ENCODE data around the gene LPCAT4. TPM values are rescaled to one million over a fixed set of nuclear protein-coding genes. Genes with fewer than 3 reads are reported as not detected.

LPCAT4 gene
- total RNA-seq, 1 experiment from 2014 or later = 77.1 TPM

GRCh38 chr15:34338347-34338746 lies 28.6 kb downstream of the LPCAT4 start:
- Histone ChIP-seq H3K9me3 (ENCODE audit: control insufficient read depth in 1 of 2, insufficient read depth in 1 of 2, low read depth in 1 of 2, low read length in 2 of 2) (no peaks in the 10 kb centered on the region), H4K20me1 (ENCODE audit: insufficient read depth) (no peaks in the 10 kb centered on the region), H3K4me1 (ENCODE audit: control insufficient read depth in 1 of 2, insufficient read depth in 2 of 2, low read length in 2 of 2) (peaks cover 10 to 32% of the 10 kb centered on the region in 2 experiments; a peak in 3 of 4 replicates), H3K36me3 (ENCODE audit: control insufficient read depth in 1 of 2, insufficient read depth in 2 of 2, low read length in 2 of 2) (peaks cover 20 to 32% of the 10 kb centered on the region in 2 experiments), H3K27ac (ENCODE audit: low read depth, low read length) (peak overlapping the region; percentile 68; the same call in 1 of the 2 replicates), H2AFZ (ENCODE audit: low read depth, low read length, poor library complexity, severe bottlenecking) (no peak overlapping the region), H3K9ac (ENCODE audit: low read length) (peak overlapping the region; percentile 63), H3K4me2 (ENCODE audit: low read length) (peak overlapping the region; percentile 91), H3K27me3 (ENCODE audit: insufficient read depth, low read length) (no peaks in the 10 kb centered on the region), H3K79me2 (ENCODE audit: insufficient read depth, low read length) (peaks cover 41% of the 10 kb centered on the region), H3K4me3 (replicated peaks in 1 of 2; ENCODE audit: low read depth in 1 of 2, low read length in 2 of 2) (peak overlapping the region; percentile 15 to 68), H3K9me2 (ENCODE audit: insufficient read depth) (no peaks in the 10 kb centered on the region)
- DNase-seq (ENCODE audit: low read depth, low spot score) (no peak), ATAC-seq (no peak)
- TF ChIP-seq TCF7L2 (IDR thresholded peaks at IDR 0.05; ENCODE audit: borderline replicate concordance, extremely low read depth, insufficient read depth, insufficient read length) (no peak), CEBPB (IDR thresholded peaks at IDR 0.05; ENCODE audit: low read depth) (no peak), ZBTB33 (IDR thresholded peaks at IDR 0.05; ENCODE audit: extremely low read depth, insufficient replicate concordance, low read length) (no peak), SRF (IDR thresholded peaks at IDR 0.05; ENCODE audit: low read depth) (no peak), YY1 (IDR thresholded peaks at IDR 0.05; ENCODE audit: extremely low read depth, insufficient replicate concordance, low read depth, low read length) (no peak)
- no TSS peak for BruUV-seq (replicated peaks)
- ChIA-PET CTCF (interaction anchor here (1.0 kb wide), 3 partner anchors 27 to 250 kb away, joined by 3 to 4 read pairs (median 3); partner anchors contain the start of gene KATNBL1), POLR2A (interaction anchor here (1.0 to 1.9 kb wide), 8 partner anchors 9 to 130 kb away, joined by 3 to 9 read pairs (median 4); no protein-coding TSS in a partner anchor), RAD21 (ENCODE audit: low non-redundant PET in 1 of 2, low total read pairs in 2 of 2, uncharacterized antibody in 2 of 2, unreplicated experiment in 2 of 2) (no interaction called here)
- intact Hi-C loops (cut with micrococcal nuclease) = loop anchor here (5.0 kb wide), 1 partner anchor 101 kb away; no protein-coding TSS in a partner anchor
